Jurkat, Clone E6-1 (cell line): ENCODE measurements around the gene TCIRG1. TPM values are rescaled to one million over a fixed set of nuclear protein-coding genes. Genes with fewer than 3 reads are reported as not detected.
A peak's percentile ranks its signal among the peaks of the same experiment; 100 is the strongest.
"Not testable (repeated sequence)": the region's sequence is repeated elsewhere in the genome, so short reads cannot be mapped to it uniquely, and the experiment has no call there.

Source experiments
- DNase-seq: peaks from one replicate; pipeline ENCODE4 v3.0.0-alpha.2; 2011; ENCODE audit warnings: low read depth, low spot score
- H3K4me3 ChIP-seq: 2 replicates; pipeline ENCODE4 v1.5.1; 2011; ENCODE audit warnings: mild to moderate bottlenecking, low read length, control low read depth, moderate library complexity
- polyA plus RNA-seq: library from polyadenylated mRNA; unstranded; fragments of >200 nt; gene quantifications from one replicate; pipeline ENCODE4 v1.2.1, GENCODE V29; 2012; ENCODE audit warnings: missing spikeins; ENCODE audit not compliant: insufficient read length, insufficient read depth

TCIRG1 gene, protein sequence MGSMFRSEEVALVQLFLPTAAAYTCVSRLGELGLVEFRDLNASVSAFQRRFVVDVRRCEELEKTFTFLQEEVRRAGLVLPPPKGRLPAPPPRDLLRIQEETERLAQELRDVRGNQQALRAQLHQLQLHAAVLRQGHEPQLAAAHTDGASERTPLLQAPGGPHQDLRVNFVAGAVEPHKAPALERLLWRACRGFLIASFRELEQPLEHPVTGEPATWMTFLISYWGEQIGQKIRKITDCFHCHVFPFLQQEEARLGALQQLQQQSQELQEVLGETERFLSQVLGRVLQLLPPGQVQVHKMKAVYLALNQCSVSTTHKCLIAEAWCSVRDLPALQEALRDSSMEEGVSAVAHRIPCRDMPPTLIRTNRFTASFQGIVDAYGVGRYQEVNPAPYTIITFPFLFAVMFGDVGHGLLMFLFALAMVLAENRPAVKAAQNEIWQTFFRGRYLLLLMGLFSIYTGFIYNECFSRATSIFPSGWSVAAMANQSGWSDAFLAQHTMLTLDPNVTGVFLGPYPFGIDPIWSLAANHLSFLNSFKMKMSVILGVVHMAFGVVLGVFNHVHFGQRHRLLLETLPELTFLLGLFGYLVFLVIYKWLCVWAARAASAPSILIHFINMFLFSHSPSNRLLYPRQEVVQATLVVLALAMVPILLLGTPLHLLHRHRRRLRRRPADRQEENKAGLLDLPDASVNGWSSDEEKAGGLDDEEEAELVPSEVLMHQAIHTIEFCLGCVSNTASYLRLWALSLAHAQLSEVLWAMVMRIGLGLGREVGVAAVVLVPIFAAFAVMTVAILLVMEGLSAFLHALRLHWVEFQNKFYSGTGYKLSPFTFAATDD
- not detected for polyA plus RNA-seq

- no peak for DNase-seq
- H3K4me3 ChIP-seq, result no peak within 1 kb of the TSS
Measured at GRCh38 chr11:68038718-68039525, at the start of gene TCIRG1. Gene TCIRG1, plus strand, starts transcription at chr11:68039025. Its CDS starts 2,247 bp downstream, at chr11:68041272.

- not testable (repeated sequence) for DNase-seq, H3K4me3 ChIP-seq
Measured at GRCh38 chr11:67990546-67991346, 48.1 kb upstream of the TCIRG1 start.

- DNase-seq, H3K4me3 ChIP-seq: not testable (repeated sequence)
Measured at GRCh38 chr11:67991347-67992121, 47.3 kb upstream of the TCIRG1 start.

GRCh38 chr11:67993821-67994220 is 45.0 kb upstream of the TCIRG1 start:
- DNase-seq, result peak; percentile 90

GRCh38 chr11:67994387-67994786 is 44.4 kb upstream of the TCIRG1 start:
- not testable (repeated sequence) for H3K4me3 ChIP-seq, DNase-seq

More at GRCh38 chr11:67993821-67994220, 45.0 kb upstream of the TCIRG1 start:
- not testable (repeated sequence) for H3K4me3 ChIP-seq

DNA sequence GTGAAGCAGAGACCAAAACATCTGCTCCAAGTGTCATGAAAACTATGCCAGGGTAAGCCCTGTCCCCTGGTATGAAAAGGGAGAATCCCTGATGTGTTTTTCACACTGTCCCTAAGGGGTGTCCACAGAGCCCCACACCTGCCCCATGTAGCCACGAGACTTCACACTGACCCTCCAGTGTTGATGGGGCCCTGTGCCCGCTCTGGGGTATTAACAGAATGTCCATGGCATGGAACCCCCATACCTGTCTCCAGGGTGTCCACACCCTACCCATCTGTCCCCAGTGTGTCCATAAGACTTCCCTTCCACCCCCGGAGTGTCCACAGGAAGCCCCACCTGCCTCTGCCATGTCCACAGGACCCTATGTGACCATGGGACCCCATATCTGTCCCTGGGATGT is 43.7 kb upstream of the TCIRG1 start:
- DNase-seq, H3K4me3 ChIP-seq: not testable (repeated sequence)

DNA sequence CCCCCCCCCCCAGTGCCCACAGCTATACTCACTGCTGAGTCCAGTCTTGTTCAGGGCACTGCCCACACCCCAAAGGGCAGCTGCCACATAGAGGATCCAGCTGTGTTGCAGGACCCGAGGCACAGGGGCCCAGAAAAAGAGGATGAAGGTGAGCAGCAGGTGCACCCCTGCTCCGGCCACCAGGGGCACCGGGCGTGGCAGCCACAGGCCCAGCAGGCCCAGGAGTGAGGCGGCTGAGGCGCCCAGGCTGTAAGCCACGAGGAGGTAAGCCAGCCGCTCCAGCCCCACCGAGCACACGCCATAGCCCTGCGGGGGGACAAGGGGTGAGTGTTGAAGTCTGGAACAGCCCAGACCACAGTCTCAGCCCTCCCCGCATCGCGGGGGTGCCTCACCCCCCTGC is 43.2 kb upstream of the TCIRG1 start:
- not testable (repeated sequence) for H3K4me3 ChIP-seq, DNase-seq

- H3K4me3 ChIP-seq, result no peak overlapping the region
- no peak for DNase-seq
Measured at GRCh38 chr11:67996051-67996450, 42.8 kb upstream of the TCIRG1 start.

GRCh38 chr11:67996622-67997474 is 42.0 kb upstream of the TCIRG1 start:
- H3K4me3 ChIP-seq, result no peak overlapping the region
- no peak for DNase-seq

- H3K4me3 ChIP-seq, result no peak overlapping the region
- no peak for DNase-seq
Measured at GRCh38 chr11:67997475-67997921, 41.3 kb upstream of the TCIRG1 start.

DNA sequence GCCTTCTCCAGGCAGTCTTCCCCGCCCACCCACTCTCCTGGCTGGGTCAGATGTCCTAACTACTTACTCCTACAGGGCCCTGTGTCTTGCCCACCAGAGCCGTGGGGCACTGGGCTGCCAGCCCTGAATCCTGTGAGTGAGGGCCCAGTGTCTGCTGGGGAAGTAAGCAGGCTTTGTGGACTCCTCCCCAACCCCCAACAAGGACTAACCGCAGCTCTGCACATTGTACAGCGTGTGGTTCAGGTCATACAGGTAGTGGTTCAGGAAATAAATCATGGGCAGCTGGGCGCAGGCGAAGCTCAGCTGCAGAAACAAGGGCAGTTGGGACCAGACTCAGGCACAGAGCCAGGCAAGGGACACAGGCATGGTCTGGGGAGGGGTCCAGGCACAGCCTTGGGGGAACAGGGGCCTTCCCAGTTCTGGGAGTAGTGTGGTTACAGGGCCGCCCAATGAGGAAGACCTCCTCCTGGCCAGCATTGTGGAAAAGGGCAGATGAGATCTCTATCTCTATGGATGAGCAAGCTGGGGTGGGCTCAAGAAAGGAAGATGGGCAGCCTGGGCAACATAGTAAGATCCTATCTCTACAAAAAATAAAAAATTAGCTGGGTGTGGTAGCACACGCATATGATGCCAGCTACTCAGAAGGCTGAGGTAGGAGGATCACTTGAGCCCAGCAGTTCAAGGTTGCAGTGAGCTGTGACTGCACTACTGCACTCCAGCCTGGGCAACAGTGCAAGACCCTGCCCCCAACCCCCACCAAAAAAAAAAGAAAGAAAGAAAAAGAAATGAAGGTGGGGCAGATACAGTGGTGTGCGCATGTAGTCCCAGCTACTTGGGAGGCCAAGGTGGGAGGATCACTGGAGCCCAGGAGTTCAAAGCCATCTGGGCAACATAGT is 40.4 kb upstream of the TCIRG1 start:
- DNase-seq, result peak; percentile 60

DNA sequence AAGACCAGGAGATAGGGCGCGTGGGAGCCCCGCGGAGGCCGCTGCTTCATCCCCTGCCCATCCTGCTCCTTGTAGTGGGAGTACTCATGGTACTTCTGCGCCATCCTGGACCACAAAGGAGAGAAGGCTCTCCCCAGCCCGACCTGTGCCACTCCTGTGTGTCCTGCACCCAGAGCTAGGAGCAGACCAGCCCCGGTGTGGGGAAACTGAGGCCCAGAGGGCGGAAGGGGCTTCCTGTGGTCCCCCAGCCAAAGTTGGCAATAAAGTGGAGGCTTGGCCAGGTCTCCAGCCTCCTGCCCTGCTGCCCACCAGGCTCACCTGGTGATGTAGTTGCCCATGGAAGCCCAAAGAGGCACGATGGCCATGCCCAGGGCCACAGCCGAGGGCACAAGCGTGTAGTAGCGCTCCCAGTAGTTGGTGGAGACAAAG is 39.6 kb upstream of the TCIRG1 start:
- no peak overlapping the region for H3K4me3 ChIP-seq
- DNase-seq, result no peak

More for the DNA sequence above, 40.4 kb upstream of the TCIRG1 start:
- H3K4me3 ChIP-seq, result no peak overlapping the region

DNA sequence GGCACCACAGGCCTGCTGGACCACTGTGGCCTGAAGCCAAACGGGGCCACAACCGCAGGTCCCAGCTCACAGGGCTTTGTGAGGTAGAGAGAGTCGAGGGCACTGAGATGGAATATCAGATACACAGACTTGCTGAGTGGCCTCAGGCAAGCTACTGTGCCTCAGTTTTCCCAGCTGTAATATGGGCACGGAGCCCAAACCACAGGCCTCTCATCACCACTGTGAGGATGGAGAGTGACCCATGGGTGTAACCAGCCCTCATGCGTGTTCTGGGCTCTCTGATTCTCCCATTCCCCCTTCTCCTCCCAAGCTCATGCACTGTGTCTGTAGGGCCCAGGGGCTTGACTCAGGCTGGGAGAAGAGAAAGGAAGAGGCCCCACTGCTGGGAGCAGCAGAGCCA is 39.1 kb upstream of the TCIRG1 start:
- no peak overlapping the region for H3K4me3 ChIP-seq
- no peak for DNase-seq

DNA sequence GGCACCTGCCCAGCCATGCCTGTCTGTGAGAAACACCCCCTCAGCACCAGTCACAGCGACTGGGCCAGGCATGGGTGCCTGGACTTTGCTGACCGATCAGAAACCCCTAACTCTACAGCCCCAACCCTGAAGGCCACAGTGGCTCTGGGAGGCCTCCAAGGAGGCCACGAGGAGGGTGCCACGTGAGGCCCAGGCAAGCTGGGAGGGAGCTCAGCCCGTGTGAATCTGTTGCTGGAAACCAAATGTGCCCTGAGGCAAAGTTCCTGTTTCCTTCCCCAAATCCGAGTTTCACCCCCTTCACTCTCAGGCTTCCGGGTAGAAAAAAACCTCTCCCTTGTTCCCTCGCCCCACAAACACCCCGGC is 36.3 kb upstream of the TCIRG1 start:
- no peak for DNase-seq
- no peak overlapping the region for H3K4me3 ChIP-seq

DNA sequence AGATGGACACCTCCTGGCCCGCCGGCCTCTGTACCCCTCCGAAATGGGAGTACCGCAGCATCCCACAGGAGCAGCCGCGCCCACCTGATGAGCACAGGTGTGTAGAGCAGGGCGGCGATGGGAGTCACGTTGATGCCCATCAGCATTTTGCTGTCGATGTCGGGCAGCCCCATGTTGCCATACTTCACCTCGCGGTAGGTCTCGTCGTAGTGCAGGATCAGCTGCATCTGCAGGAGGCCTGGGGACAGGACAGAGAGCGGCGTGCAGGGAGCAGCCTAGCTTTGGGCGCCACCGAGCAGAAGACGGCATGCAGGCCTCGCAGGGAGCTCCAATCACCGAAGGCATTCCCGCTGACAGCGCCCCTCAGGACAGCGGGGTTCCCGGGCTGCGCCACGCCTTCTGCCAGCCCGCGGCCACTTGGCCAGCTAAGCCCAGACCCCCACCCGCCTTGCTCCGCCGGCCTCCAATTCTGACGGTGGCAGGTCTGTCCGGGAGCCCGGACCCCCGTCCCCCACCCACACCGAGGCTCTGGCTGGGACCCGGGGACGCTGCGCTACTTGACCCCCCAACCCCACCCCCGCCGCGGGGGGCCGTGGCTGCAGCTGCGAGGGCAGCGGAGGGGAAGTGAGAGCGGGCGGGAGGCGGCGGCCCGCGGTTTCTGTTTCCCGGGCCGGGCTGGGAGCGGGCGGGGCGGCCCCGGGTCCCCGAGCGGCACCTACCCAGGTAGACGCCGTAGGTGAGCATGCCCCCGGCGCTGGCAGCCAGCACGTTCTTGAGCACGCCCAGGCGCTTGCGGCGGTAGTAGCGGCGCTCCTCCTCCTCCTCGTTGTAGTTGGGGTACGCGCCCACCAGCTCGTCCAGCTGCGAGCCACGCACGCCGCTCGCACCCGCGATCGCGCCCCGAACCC is 35.6 kb upstream of the TCIRG1 start:
- DNase-seq, result no peak
- peak overlapping the region; percentile 53 for H3K4me3 ChIP-seq
